CD14-positive monocyte (primary cell): ENCODE data around the gene CDCA4. TPM values are rescaled to one million over a fixed set of nuclear protein-coding genes. Genes with fewer than 3 reads are reported as not detected.

ENCODE experiments used
- DNase-seq, 3 donors: peaks; one replicate each; pipeline ENCODE4 v3.0.0-alpha.2; 2011 to 2022
- H2AFZ ChIP-seq: 2 replicates; pipeline ENCODE4 v1.6.0; 2012; ENCODE audit warnings: mild to moderate bottlenecking, low read depth, low read length, inconsistent platforms; ENCODE audit not compliant: insufficient read depth, poor library complexity, severe bottlenecking
- H3K27ac ChIP-seq, 2 donors: 1 replicate in 1 of 2; 2 replicates in 1 of 2; pipeline ENCODE4 v1.5.1; 2012 to 2013; ENCODE audit warnings: low read length in 2 of 2, control low read depth in 1 of 2, inconsistent platforms in 1 of 2, low read depth in 1 of 2, mild to moderate bottlenecking in 1 of 2
- H3K27me3 ChIP-seq, 2 donors: one replicate each; pipeline versions ENCODE4 v1.6.0 to v1.6.1; 2011 to 2013; ENCODE audit warnings: low read length in 2 of 2; ENCODE audit not compliant: control insufficient read depth in 2 of 2, insufficient read depth in 2 of 2
- H3K36me3 ChIP-seq, 2 donors: replicated peaks in 1 of 2; 1 replicate in 1 of 2; 2 replicates in 1 of 2; pipeline versions ENCODE4 v1.5.1 to v1.6.1; 2012 to 2013; ENCODE audit warnings: low read length in 2 of 2, control low read depth in 1 of 2, inconsistent platforms in 1 of 2, mild to moderate bottlenecking in 1 of 2; ENCODE audit not compliant: insufficient read depth in 2 of 2, control insufficient read depth in 1 of 2
- H3K4me1 ChIP-seq, 2 donors: 1 replicate in 1 of 2; 2 replicates in 1 of 2; pipeline versions ENCODE4 v1.5.1 to v1.6.1; 2012 to 2013; ENCODE audit warnings: low read length in 2 of 2, control low read depth in 1 of 2, inconsistent platforms in 1 of 2, mild to moderate bottlenecking in 1 of 2, moderate library complexity in 1 of 2; ENCODE audit not compliant: insufficient read depth in 2 of 2, control insufficient read depth in 1 of 2
- H3K4me2 ChIP-seq: replicated peaks from 2 replicates; pipeline ENCODE3; 2012; ENCODE audit warnings: low read length, moderate library complexity, mild to moderate bottlenecking; ENCODE audit not compliant: poor library complexity, severe bottlenecking; ENCODE audit errors: extremely low read depth
- H3K4me3 ChIP-seq, 3 experiments: fragments of 200-600 bp in 1 of 3; sonication (generic) in 1 of 3; replicated peaks in 1 of 3; 1 replicate in 2 of 3; 2 replicates in 1 of 3; pipeline ENCODE4 v1.5.1; 2011 to 2013; ENCODE audit warnings: low read length in 3 of 3, mild to moderate bottlenecking in 3 of 3, control low read depth in 2 of 3, low read depth in 2 of 3, inconsistent platforms in 1 of 3, moderate library complexity in 1 of 3
- H3K79me2 ChIP-seq: 2 replicates; pipeline ENCODE4 v1.6.0; 2012; ENCODE audit warnings: mild to moderate bottlenecking, control low read depth, inconsistent platforms, low read length, moderate library complexity; ENCODE audit not compliant: insufficient read depth
- H3K9ac ChIP-seq: 2 replicates; pipeline ENCODE4 v1.6.0; 2017; ENCODE audit warnings: low read length, mild to moderate bottlenecking; ENCODE audit not compliant: insufficient read depth, poor library complexity, severe bottlenecking
- H3K9me3 ChIP-seq, 2 donors: replicated peaks in 1 of 2; 1 replicate in 1 of 2; 2 replicates in 1 of 2; pipeline versions ENCODE4 v1.5.1 to v1.6.1; 2012 to 2013; ENCODE audit warnings: low read length in 2 of 2, control low read depth in 1 of 2; ENCODE audit not compliant: control insufficient read depth in 1 of 2, insufficient read depth in 1 of 2
- H4K20me1 ChIP-seq: 2 replicates; pipeline ENCODE4 v1.6.0; 2012; ENCODE audit warnings: mild to moderate bottlenecking, low read length, control low read depth, moderate library complexity; ENCODE audit not compliant: insufficient read depth
- H3K27ac Mint-ChIP-seq, 7 donors: one replicate each; pipeline ENCODE4 v1.8.0; 2020; ENCODE audit warnings: mild to moderate bottlenecking in 7 of 7, mixed read lengths in 7 of 7, moderate library complexity in 6 of 7, inconsistent platforms in 2 of 7
- H3K27me3 Mint-ChIP-seq, 3 donors: one replicate each; pipeline ENCODE4 v1.8.0; 2021 to 2022; ENCODE audit warnings: low read depth in 3 of 3, mild to moderate bottlenecking in 3 of 3, mixed read lengths in 3 of 3, moderate library complexity in 3 of 3, inconsistent platforms in 1 of 3
- H3K36me3 Mint-ChIP-seq, 2 donors: one replicate each; pipeline ENCODE4 v1.8.0; 2020; ENCODE audit warnings: mixed read lengths in 2 of 2, inconsistent platforms in 1 of 2, mild to moderate bottlenecking in 1 of 2
- H3K4me1 Mint-ChIP-seq: one replicate; pipeline ENCODE4 v1.8.0; 2020; ENCODE audit warnings: mild to moderate bottlenecking, mixed read lengths
- H3K4me3 Mint-ChIP-seq, 2 donors: one replicate each; pipeline ENCODE4 v1.8.0; 2020; ENCODE audit warnings: mild to moderate bottlenecking in 2 of 2, mixed read lengths in 2 of 2, moderate library complexity in 1 of 2
- H3K9me3 Mint-ChIP-seq, 7 donors: one replicate each; pipeline ENCODE4 v1.8.0; 2020 to 2022; ENCODE audit warnings: mixed read lengths in 7 of 7, mild to moderate bottlenecking in 6 of 7, moderate library complexity in 6 of 7, inconsistent platforms in 2 of 7
- CTCF ChIP-seq: fragments of 200-600 bp; IDR thresholded peaks from one replicate; pipeline ENCODE4 v1.8.0; 2022; ENCODE audit warnings: antibody characterized with exemption, mild to moderate bottlenecking
- WGBS: methylation state at CpG from one replicate; pipeline ENCODE4 v1.1.5; 2013; ENCODE audit warnings: missing lambda C conversion rate; ENCODE audit not compliant: insufficient coverage; 5-methylcytosine and 5-hydroxymethylcytosine counted together
- intact Hi-C, 2 donors: fragments of 100-400 bp; cut with micrococcal nuclease; formaldehyde crosslinking; loops; one replicate each; pipeline versions ENCODE4 v1.15.0 to v1.15.1; 2023
- polyA plus RNA-seq, 3 donors: library from polyadenylated mRNA; depleted of rRNA in 1 of 3; unstranded in 2 of 3; stranded (reverse) in 1 of 3; fragments of 300-500 nt in 2 of 3; fragments of >200 nt in 1 of 3; fragmentation: Illumina TruSeq in 2 of 3; gene quantifications; 1 replicate in 2 of 3; 2 replicates in 1 of 3; pipeline ENCODE4 v1.2.3, GENCODE V29; 2012 to 2021

CDCA4 gene
- polyA plus RNA-seq, 3 donors: 8.6 to 12.0 (median 11.6) TPM

GRCh38 chr14:104996483-104996882 lies 24.4 kb downstream of the CDCA4 start:
- Mint-ChIP-seq H3K27me3 (peaks cover 0 to 5% (median 3%) of the 10 kb centered on the region in 3 donors), H3K9me3 (peaks cover 0 to 5% (median 3%) of the 10 kb centered on the region in 7 donors), H3K4me3 (no peak overlapping the region), H3K36me3 (no peaks in the 10 kb centered on the region), H3K27ac (no peak overlapping the region), H3K4me1 (no peaks in the 10 kb centered on the region)
- Histone ChIP-seq H3K27me3 (no peaks in the 10 kb centered on the region), H3K36me3 (no peaks in the 10 kb centered on the region), H4K20me1 (no peaks in the 10 kb centered on the region), H3K4me3 (no peak overlapping the region), H3K4me1 (no peaks in the 10 kb centered on the region), H3K27ac (no peak overlapping the region), H3K79me2 (no peaks in the 10 kb centered on the region), H3K9me3 (peaks cover 0 to 4% of the 10 kb centered on the region in 2 donors), H2AFZ (no peak overlapping the region), H3K9ac (no peak overlapping the region), H3K4me2 (no peak overlapping the region)
- DNase-seq: no peak
- 95% methylated on average over 13 of the region's 13 CpGs for WGBS
- TF ChIP-seq CTCF: no peak
- intact Hi-C loops: no loop called here

GRCh38 chr14:104996032-104996431 lies 24.9 kb downstream of the CDCA4 start:
- Mint-ChIP-seq H3K27me3 (peaks cover 0 to 5% (median 3%) of the 10 kb centered on the region in 3 donors), H3K4me3 (no peak overlapping the region), H3K27ac (peak overlapping the region in 1 of 7 donors; percentile 1), H3K9me3 (peaks cover 0 to 5% (median 3%) of the 10 kb centered on the region in 7 donors), H3K4me1 (no peaks in the 10 kb centered on the region), H3K36me3 (no peaks in the 10 kb centered on the region)
- H3K4me1 ChIP-seq: no peaks in the 10 kb centered on the region
- no peak overlapping the region for H3K27ac ChIP-seq
- no peaks in the 10 kb centered on the region for H4K20me1 ChIP-seq
- intact Hi-C loops: no loop called here
- H3K36me3 ChIP-seq: no peaks in the 10 kb centered on the region
- H3K27me3 ChIP-seq: no peaks in the 10 kb centered on the region
- WGBS: 95% methylated on average over 4 of the region's 5 CpGs
- H3K9ac ChIP-seq: no peak overlapping the region
- no peak overlapping the region for H3K4me2 ChIP-seq
- H3K9me3 ChIP-seq: peaks cover 0 to 4% of the 10 kb centered on the region in 2 donors
- H3K79me2 ChIP-seq: no peaks in the 10 kb centered on the region
- DNase-seq: no peak
- TF ChIP-seq CTCF: no peak
- no peak overlapping the region for H3K4me3 ChIP-seq
- H2AFZ ChIP-seq: no peak overlapping the region
